ENCODE measurements around the gene NT5DC2.

The NT5DC2 gene

GRCh38 chr3:52524752-52525679, 8.6 kb downstream of the NT5DC2 start:
- no peak for DNase-seq

GRCh38 chr3:52524258-52524751, 9.4 kb downstream of the NT5DC2 start:
- DNase-seq: no peak

GRCh38 chr3:52523386-52524257, 10.0 kb downstream of the NT5DC2 start:
- DNase-seq: no peak

- DNase-seq: no peak
These were observed 10.9 kb downstream of the NT5DC2 start for GRCh38 chr3:52522651-52523251.

- DNase-seq: no peak
These were observed 11.6 kb downstream of the NT5DC2 start for GRCh38 chr3:52521881-52522650.

- DNase-seq: no peak
These were observed 12.2 kb downstream of the NT5DC2 start for GRCh38 chr3:52521488-52521824.

GRCh38 chr3:52520716-52521487, 12.8 kb downstream of the NT5DC2 start:
- no peak for DNase-seq

GRCh38 chr3:52520141-52520667, 13.5 kb downstream of the NT5DC2 start:
- DNase-seq: no peak

GRCh38 chr3:52519445-52520140, 14.1 kb downstream of the NT5DC2 start:
- no peak for DNase-seq

- DNase-seq: no peak
These were observed 14.8 kb downstream of the NT5DC2 start for GRCh38 chr3:52518723-52519444.

- DNase-seq: no peak
These were observed 15.6 kb downstream of the NT5DC2 start for GRCh38 chr3:52517796-52518722.

- no peak for DNase-seq
These were observed 17.0 kb downstream of the NT5DC2 start for GRCh38 chr3:52516509-52517195.

- DNase-seq: no peak
These were observed 18.5 kb downstream of the NT5DC2 start for GRCh38 chr3:52515192-52515591.

GRCh38 chr3:52514576-52514975, 19.1 kb downstream of the NT5DC2 start:
- no peak for DNase-seq

GRCh38 chr3:52513281-52513680, 20.4 kb downstream of the NT5DC2 start:
- DNase-seq: no peak

- no peak for DNase-seq
These were observed 20.9 kb downstream of the NT5DC2 start for GRCh38 chr3:52512727-52513126.

GRCh38 chr3:52512105-52512504, 21.6 kb downstream of the NT5DC2 start:
- no peak for DNase-seq

- DNase-seq: no peak
These were observed 22.1 kb downstream of the NT5DC2 start for GRCh38 chr3:52511509-52511908.
